GM12892 (cell line): ENCODE measurements around the gene VPS13D.

Source experiments
- POLR2A ChIP-seq: IDR thresholded peaks from 2 replicates; pipeline ENCODE4 v1.6.1; 2011; ENCODE audit warnings: low read depth, low read length, control low read depth
- POLR2AphosphoS5 ChIP-seq: IDR thresholded peaks from 2 replicates; pipeline ENCODE4 v1.6.1; 2011; ENCODE audit warnings: low read depth, low read length, control low read depth

DNA sequence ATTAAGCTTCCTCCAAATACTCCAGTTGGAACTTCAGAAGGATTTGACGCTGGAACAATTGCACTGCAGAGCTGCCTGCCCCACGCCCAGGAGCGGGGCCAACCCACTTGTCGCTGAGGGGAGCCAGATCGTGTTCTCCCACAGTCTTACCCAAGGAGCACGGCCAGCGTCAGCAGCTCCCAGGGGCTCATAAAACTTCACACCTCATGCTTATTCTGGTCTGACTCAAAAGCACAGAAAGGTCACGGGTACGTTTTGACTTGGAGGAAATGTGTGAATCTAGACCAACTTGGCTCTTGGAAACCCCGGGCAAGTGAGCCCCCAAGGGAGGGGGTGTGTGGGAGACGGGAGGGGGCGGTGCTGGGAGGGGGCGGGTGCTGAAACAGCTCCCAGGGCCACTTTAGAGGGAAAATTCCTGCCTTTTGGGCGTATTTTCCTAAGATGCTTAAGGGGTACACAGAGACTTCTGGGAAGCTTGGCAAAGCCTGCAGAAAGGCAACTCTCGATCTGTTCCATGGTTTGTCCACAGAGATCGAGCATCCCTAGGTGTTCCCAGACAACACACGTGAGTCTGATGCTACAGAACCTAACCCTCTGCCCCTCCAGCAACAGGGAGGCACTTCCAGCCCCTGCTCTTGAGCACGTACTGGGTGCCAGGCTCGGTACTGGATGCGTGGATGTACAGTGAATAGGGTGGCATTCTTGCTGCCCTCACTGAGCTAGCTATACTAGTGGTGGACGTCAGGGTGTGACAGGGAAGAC, 289.3 kb downstream of the VPS13D start:
- TF ChIP-seq POLR2A (no peak), POLR2AphosphoS5 (no peak)
